Measurements from ENCODE around the gene PPP4R3A. TPM values are rescaled to one million over a fixed set of nuclear protein-coding genes. Genes with fewer than 3 reads are reported as not detected.
"Not testable (repeated sequence)": the region's sequence is repeated elsewhere in the genome, so short reads cannot be mapped to it uniquely, and the experiment has no call there.

PPP4R3A gene
- 100 to 1,000 TPM; 121 to 129 TPM for total RNA-seq

DNA sequence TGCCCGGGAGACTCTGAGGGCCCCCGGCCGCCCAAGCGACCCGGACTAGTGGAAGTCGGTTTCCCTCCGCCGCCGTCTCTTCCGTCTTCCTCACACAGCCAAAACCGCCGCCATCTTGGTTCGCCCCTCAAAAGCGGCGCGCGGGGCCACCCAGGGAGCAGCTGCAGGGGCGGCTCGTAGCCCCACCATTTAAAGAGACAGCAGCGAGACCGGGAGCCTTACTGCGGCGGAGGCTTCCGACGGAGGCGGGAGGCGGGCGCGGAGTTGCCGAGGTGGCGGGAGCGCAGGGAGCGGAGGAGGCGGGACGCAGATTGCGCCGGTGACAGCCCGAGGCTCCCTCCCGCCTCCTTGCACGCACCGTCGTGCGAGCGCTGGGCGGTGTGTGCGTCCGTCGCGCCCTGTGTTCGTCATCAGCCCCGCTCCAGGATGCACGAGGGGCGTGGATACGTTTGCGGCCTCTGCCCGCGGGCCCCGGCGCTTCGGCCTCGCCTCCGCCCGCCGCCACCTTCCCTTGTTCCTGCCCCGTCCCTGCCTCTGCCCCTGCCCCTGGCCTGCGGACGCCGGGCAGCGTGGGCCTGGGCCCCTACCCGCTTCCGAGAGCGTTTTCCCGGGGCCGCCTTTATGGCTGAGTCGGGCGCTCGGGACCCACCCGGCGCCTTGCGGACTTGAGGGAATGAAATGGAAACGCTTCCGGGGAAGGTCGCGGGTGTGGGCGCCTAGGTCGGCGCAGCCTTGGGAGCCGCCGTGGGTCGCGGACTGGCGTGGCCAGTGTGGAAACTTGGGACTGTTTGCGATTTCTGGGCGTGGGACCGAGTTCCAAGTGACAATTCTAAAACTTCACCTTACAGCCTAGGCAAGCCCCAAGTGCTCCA lies at the start of gene PPP4R3A:
Gene PPP4R3A, minus strand, starts transcription at position 140 of the 872 bp plus-strand sequence. CDS start 663 bp downstream, outside the sequence.
- ChIA-PET CTCF (interaction anchor here (0.6 kb wide), 1 partner anchor 192 kb away, joined by 3 read pairs; no protein-coding TSS in a partner anchor), POLR2A (interaction anchor here (0.6 to 2.5 kb wide), 23 partner anchors 9 to 1127 kb away, joined by 3 to 14 read pairs (median 4); partner anchors contain the start of genes TC2N and TRIP11)
- H3K4me3 Mint-ChIP-seq = peak within 1 kb of the TSS; percentile 100
- peak within 1 kb of the TSS; percentile 100 for H3K27ac Mint-ChIP-seq
- H3K36me3 Mint-ChIP-seq (ENCODE audit: low read depth) = peaks cover 35% of the 10 kb centered on the region
- DNase-seq = peak; percentile 95
- ATAC-seq = peak; percentile 87
- peaks cover 3% of the 10 kb centered on the region for H3K27me3 Mint-ChIP-seq (ENCODE audit: low read depth)
- H3K9me3 Mint-ChIP-seq (ENCODE audit: insufficient read depth) = no peaks in the 10 kb centered on the region
- peaks cover 20% of the 10 kb centered on the region for H3K4me1 Mint-ChIP-seq (ENCODE audit: low read depth)

DNA sequence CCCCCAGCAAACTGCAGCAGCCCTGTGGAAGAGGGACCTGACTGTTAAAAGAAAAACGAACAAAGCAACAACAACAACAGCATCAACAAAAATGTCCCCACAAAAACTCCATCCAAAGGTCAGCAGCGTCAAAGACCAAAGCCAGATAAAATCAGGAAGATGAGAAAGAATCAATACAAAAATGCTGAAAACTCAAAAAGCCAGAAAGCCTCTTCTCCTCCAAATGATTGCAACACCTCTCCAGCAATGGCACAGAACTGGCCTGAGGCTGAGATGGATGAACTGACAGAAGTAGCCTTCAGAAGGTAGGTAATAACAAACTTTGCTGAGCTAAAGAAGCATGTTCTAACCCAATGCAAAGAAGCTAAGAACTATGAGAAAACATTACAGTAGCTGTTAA lies 45.4 kb upstream of the PPP4R3A start:
- Mint-ChIP-seq H3K9me3 (ENCODE audit: insufficient read depth) (peaks cover 7% of the 10 kb centered on the region), H3K4me1 (ENCODE audit: low read depth) (no peaks in the 10 kb centered on the region), H3K27me3 (ENCODE audit: low read depth) (peaks cover 11% of the 10 kb centered on the region), H3K27ac (no peak overlapping the region), H3K36me3 (ENCODE audit: low read depth) (no peaks in the 10 kb centered on the region), H3K4me3 (no peak overlapping the region)
- DNase-seq (no peak), ATAC-seq (no peak)
- POLR2A ChIA-PET = no interaction called here
- CTCF ChIA-PET = interaction anchor here (0.6 kb wide), 1 partner anchor 136 kb away, joined by 3 read pairs; no protein-coding TSS in a partner anchor

DNA sequence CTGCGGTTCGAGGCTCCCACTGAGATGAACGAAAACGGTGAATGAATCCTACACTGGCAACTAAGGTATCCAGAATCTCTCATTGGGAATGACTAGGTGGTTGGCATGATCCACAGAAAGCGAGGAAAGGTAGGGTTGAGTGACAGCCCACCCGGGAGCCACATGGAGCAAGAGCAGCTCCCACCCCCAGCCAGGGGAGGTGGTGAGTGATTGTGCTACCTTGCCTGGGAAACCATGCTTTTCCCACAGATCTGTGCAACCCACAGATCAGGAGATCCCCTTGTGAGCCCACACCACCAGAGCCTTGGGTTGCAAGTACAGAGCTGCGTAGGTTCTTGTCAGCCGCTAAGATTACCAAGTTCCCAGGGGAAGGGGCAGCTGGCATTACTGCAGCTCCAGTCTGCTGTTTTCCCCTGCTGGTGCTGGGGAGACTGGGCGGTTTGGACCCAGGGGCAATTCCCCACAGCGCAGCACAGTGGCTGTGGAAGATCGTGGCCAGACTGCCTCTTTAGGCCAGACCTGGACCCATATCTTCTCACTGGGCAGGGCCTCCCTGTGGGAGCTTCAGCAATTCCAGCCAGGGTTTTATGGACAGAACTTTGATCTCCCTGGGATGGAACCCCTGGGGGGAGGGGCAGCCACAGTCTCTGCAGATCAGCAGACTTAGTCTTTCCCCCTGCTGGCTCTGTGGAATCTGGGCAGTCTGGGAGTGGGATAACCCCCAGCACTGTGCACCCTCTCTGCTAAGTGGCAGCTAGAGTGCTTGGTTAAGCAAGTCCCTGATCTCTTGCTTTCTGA lies 44.6 kb upstream of the PPP4R3A start:
- peaks cover 11% of the 10 kb centered on the region for H3K27me3 Mint-ChIP-seq (ENCODE audit: low read depth)
- H3K4me1 Mint-ChIP-seq (ENCODE audit: low read depth) = no peaks in the 10 kb centered on the region
- H3K36me3 Mint-ChIP-seq (ENCODE audit: low read depth) = no peaks in the 10 kb centered on the region
- no peak for ATAC-seq
- peaks cover 7% of the 10 kb centered on the region for H3K9me3 Mint-ChIP-seq (ENCODE audit: insufficient read depth)
- H3K4me3 Mint-ChIP-seq = no peak overlapping the region
- ChIA-PET CTCF (no interaction called here), POLR2A (no interaction called here)
- H3K27ac Mint-ChIP-seq = no peak overlapping the region
- DNase-seq = no peak

DNA sequence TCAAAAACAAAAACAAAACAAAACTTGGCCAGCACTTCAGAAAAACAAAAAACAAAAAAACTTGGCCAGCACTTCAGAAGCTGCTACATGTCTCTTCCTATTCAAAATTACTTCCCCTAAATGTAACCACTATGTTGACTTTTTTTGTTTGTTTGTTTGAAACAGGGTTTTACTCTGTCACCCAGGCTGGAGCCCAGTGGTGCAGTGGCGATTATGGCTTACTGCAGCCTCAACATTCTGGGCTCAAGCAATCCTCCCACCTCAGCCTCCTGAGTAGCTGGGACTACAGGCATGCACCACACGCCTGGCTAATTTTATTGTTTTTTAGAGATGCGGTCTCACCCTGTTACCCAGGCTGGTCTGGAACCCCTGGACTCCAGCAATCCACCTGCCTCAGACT lies 38.0 kb upstream of the PPP4R3A start:
- Mint-ChIP-seq H3K4me1 (ENCODE audit: low read depth) (no peaks in the 10 kb centered on the region), H3K27ac (no peak overlapping the region), H3K4me3 (no peak overlapping the region), H3K36me3 (ENCODE audit: low read depth) (no peaks in the 10 kb centered on the region), H3K9me3 (ENCODE audit: insufficient read depth) (no peaks in the 10 kb centered on the region), H3K27me3 (ENCODE audit: low read depth) (peaks cover 5% of the 10 kb centered on the region)
- ChIA-PET CTCF (no interaction called here), POLR2A (no interaction called here)
- ATAC-seq = no peak
- no peak for DNase-seq

DNA sequence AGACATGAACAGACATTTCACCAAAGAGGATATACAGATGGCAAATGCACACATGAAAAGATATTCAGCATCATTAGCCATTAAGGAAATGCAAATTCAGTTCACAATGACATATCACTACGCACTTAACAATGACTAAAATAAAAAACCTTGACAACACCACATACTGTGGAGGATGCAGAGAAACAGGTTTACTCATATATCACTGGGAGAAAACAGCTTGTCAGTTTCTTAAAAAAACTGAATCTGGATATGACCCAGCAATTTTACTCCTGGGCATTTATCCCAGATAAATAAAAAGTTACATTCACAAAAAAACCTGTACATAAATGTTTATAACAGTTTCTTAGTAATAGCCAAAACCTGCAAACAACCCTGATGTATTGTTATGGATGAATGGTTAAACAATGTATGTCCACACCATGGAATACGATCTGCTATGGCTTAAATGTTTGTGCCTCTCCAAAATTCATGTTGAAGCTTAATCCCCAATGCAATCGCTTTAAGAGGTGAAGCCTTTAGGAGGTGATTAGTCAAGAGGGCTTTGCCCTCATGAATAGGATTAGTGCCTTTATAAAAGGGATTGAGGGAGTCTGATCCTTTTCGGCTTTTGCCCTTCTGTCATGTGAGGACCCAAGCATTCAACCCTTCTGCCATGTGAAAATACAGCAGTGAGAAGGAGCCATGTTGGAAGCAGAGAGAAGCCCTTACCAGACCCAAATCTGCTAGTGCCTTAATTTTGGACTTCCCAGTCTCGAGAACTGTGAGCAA lies 36.0 kb upstream of the PPP4R3A start:
- Mint-ChIP-seq H3K4me1 (ENCODE audit: low read depth) (no peaks in the 10 kb centered on the region), H3K4me3 (no peak overlapping the region), H3K36me3 (ENCODE audit: low read depth) (peaks cover 3% of the 10 kb centered on the region), H3K27me3 (ENCODE audit: low read depth) (peaks cover 5% of the 10 kb centered on the region), H3K9me3 (ENCODE audit: insufficient read depth) (peaks cover 15% of the 10 kb centered on the region), H3K27ac (no peak overlapping the region)
- POLR2A ChIA-PET = no interaction called here
- no peak for DNase-seq
- CTCF ChIA-PET = no interaction called here
- ATAC-seq = no peak

DNA sequence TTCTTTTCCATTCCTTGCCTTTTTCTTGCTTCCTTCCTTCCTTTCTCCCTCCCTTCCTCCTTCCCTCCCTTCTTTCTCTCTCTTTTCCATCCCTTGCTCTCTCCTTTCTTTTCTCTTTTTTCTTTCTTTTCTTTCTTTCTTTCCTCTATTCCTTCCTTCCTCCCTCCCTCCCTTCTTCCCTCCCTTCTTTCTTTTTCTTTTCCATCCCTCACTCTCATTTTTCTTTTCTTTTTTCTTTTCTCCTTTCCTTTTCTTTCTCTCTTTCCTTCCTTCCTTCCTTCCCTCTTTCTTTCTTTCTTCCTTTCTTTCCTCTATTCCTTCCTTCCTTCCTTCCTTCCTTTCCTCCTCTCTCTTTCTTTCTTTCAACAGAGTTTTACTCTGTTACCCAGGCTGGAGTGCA lies 35.1 kb upstream of the PPP4R3A start:
- ChIA-PET POLR2A (no interaction called here), CTCF (no interaction called here)
- Mint-ChIP-seq H3K4me3 (no peak overlapping the region), H3K4me1 (ENCODE audit: low read depth) (no peaks in the 10 kb centered on the region), H3K9me3 (ENCODE audit: insufficient read depth) (peaks cover 18% of the 10 kb centered on the region), H3K36me3 (ENCODE audit: low read depth) (peaks cover 3% of the 10 kb centered on the region), H3K27me3 (ENCODE audit: low read depth) (peaks cover 5% of the 10 kb centered on the region), H3K27ac (no peak overlapping the region)
- ATAC-seq (no peak), DNase-seq (no peak)

DNA sequence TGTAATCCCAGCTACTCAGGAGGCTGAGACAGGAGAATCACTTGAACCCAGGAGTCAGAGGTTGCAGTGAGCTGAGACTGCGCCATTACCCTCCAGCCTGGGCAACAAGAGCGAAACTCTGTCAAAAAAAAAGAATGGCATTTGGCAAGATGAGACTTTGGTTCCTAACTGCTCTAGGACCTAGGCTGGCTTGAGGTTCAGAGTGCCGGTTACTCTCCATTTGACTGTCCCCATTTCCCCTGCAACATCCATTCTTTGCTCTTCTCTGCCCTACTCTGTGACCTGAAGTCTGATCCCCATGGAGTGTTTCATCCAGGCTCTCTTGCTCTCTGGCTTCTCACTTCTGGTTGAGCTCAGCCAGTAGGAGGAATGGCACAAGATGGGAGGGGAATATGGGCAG lies 26.2 kb upstream of the PPP4R3A start:
- Mint-ChIP-seq H3K9me3 (ENCODE audit: insufficient read depth) (peaks cover 9% of the 10 kb centered on the region), H3K27ac (no peak overlapping the region), H3K4me3 (no peak overlapping the region), H3K27me3 (ENCODE audit: low read depth) (peaks cover 5% of the 10 kb centered on the region), H3K36me3 (ENCODE audit: low read depth) (no peaks in the 10 kb centered on the region), H3K4me1 (ENCODE audit: low read depth) (no peaks in the 10 kb centered on the region)
- DNase-seq = no peak
- ATAC-seq = no peak
- ChIA-PET POLR2A (no interaction called here), CTCF (no interaction called here)

DNA sequence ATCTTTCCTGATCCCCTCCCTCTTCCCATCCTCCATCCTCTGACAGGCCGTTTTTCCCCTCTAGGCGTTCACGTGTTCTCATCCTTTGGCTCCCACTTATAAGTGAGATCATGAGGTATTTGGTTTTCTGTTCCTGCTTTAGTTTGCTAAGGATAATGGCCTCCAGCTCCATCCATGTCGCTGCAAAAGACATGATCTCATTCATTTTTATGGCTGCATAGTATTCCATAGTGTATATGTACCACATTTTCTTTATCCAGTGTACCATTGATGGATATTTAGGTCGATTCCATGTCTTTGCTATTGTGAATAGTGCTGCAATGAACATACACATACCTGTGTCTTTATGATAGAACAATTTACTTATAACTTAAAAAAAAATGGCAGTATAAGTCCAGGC lies 23.9 kb upstream of the PPP4R3A start:
- H3K9me3 Mint-ChIP-seq (ENCODE audit: insufficient read depth); DNase-seq; POLR2A ChIA-PET; ATAC-seq; H3K27me3 Mint-ChIP-seq (ENCODE audit: low read depth); H3K27ac Mint-ChIP-seq; H3K36me3 Mint-ChIP-seq (ENCODE audit: low read depth); CTCF ChIA-PET; H3K4me1 Mint-ChIP-seq (ENCODE audit: low read depth); H3K4me3 Mint-ChIP-seq: not testable (repeated sequence)

DNA sequence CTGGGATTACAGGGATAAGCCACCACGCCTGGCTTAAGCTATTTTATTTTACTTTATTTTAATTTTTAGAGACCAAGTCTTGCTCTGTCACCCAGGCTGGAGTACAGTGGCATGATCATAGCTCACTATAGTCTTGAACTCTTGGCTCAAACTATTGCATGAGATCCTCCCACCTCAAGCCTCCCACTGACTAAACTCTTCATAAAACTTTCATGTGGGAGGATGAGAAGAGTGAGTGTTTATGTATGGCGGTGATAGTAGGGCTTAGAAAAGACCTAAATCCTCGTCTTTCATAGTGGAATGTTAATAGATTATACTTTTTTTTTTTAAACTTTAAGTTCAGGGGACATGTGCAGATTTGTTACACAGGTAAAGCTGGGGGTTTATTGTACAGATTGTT lies 23.5 kb upstream of the PPP4R3A start:
- Mint-ChIP-seq H3K9me3 (ENCODE audit: insufficient read depth) (peaks cover 4% of the 10 kb centered on the region), H3K4me3 (no peak overlapping the region), H3K27ac (no peak overlapping the region), H3K27me3 (ENCODE audit: low read depth) (peaks cover 5% of the 10 kb centered on the region), H3K36me3 (ENCODE audit: low read depth) (no peaks in the 10 kb centered on the region), H3K4me1 (ENCODE audit: low read depth) (no peaks in the 10 kb centered on the region)
- ChIA-PET POLR2A (interaction anchor here (0.8 kb wide), 1 partner anchor 312 kb away, joined by 6 read pairs; no protein-coding TSS in a partner anchor), CTCF (no interaction called here)
- DNase-seq (no peak), ATAC-seq (no peak)

DNA sequence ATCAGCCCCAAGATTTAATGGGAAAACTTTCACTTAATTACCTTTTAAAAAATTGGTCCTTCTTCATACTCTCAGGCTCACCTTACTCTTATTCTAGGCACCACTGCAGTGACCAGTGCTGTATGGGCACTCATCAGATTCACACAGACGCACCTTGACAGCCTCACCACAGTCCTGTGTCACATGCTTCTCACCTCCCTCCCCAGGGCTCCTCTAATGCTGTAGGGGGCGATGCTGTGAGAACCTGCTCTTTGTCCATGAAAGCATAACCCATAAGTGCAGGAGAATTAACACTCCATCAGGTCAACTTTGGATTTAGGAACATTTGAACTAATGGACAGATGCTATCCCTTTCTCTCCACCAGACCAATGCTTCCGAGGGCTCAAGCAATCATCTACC lies 13.9 kb upstream of the PPP4R3A start:
- ChIA-PET POLR2A (no interaction called here), CTCF (no interaction called here)
- Mint-ChIP-seq H3K9me3 (ENCODE audit: insufficient read depth) (peaks cover 8% of the 10 kb centered on the region), H3K4me3 (no peak overlapping the region), H3K4me1 (ENCODE audit: low read depth) (no peaks in the 10 kb centered on the region), H3K27ac (no peak overlapping the region), H3K27me3 (ENCODE audit: low read depth) (peaks cover 4% of the 10 kb centered on the region), H3K36me3 (ENCODE audit: low read depth) (no peaks in the 10 kb centered on the region)
- no peak for DNase-seq
- ATAC-seq = no peak

DNA sequence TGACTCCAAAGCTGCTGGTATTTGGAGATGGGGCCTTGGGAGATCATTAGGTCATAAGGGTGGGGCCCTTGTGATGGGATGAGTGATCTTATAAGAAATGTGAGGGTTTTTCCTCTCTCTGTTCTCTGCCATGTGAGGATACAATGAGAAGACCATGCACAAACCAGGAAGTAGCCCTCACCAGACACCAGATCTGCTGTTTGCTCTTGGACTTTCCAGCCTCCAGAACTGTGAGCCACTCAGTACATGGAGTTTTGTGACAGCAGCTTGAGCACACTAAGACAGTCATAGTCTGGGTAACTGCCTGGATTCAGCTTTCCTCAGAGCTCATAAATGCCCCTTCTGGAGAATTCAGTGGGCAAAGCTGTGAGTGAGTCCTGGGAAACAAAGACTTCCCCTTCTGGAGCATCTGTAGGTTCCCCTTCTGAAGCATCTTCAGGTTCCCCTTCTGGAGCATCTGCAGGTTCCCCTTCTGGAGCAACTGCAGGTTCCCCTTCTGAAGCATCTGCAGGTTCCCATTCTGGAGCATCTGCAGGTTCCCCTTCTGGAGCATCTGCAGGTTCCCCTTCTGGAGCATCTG lies 11.0 kb upstream of the PPP4R3A start:
- H3K36me3 Mint-ChIP-seq (ENCODE audit: low read depth) = no peaks in the 10 kb centered on the region
- DNase-seq (no peak), ATAC-seq (no peak)
- H3K27ac Mint-ChIP-seq = no peak overlapping the region
- ChIA-PET POLR2A (no interaction called here), CTCF (no interaction called here)
- no peaks in the 10 kb centered on the region for H3K4me1 Mint-ChIP-seq (ENCODE audit: low read depth)
- H3K27me3 Mint-ChIP-seq (ENCODE audit: low read depth) = peaks cover 5% of the 10 kb centered on the region
- H3K9me3 Mint-ChIP-seq (ENCODE audit: insufficient read depth) = peaks cover 8% of the 10 kb centered on the region
- H3K4me3 Mint-ChIP-seq = no peak overlapping the region

All from activated CD8-positive, alpha-beta T cell treated with anti-CD3 and anti-CD28 coated beads, Interleukin-2, amount 10 ng/mL, durations not matched to agents 7 days and 5 days (primary cell).